Measurements from ENCODE around the gene DGAT2L6. TPM values are rescaled to one million over a fixed set of nuclear protein-coding genes. Genes with fewer than 3 reads are reported as not detected.
A peak's percentile ranks its signal among the peaks of the same experiment; 100 is the strongest.
"Not testable (repeated sequence)": the region's sequence is repeated elsewhere in the genome, so short reads cannot be mapped to it uniquely, and the experiment has no call there.

DGAT2L6 gene
- total RNA-seq, 4 donors from 2014 or later = 7.2 to 42.0 (median 19.0) TPM

GRCh38 chrX:70196961-70197720 lies 19.9 kb downstream of the DGAT2L6 start:
- Histone ChIP-seq H3K4me1 (no peaks in the 10 kb centered on the region), H3K4me3 (no peak overlapping the region), H3K27ac (no peak overlapping the region), H3K9me3 (no peaks in the 10 kb centered on the region), H3K27me3 (no peaks in the 10 kb centered on the region), H3K36me3 (no peaks in the 10 kb centered on the region)
- WGBS = 18% methylated on average over 12 of the region's 12 CpGs
- DNase-seq (ENCODE audit: low spot score in 2 of 2) = peak in 1 of 2 donors; percentile 74
- TF ChIP-seq CTCF (IDR thresholded peaks at IDR 0.05) (peak in 1 of 2 donors; percentile 52), EP300 (IDR thresholded peaks at IDR 0.05) (no peak)

- Histone ChIP-seq H3K9me3 (no peaks in the 10 kb centered on the region), H3K27ac (no peak overlapping the region), H3K4me3 (no peak overlapping the region), H3K27me3 (no peaks in the 10 kb centered on the region), H3K36me3 (no peaks in the 10 kb centered on the region), H3K4me1 (no peaks in the 10 kb centered on the region)
- TF ChIP-seq EP300 (IDR thresholded peaks at IDR 0.05) (no peak), POLR2A (IDR thresholded peaks at IDR 0.05) (no peak), POLR2AphosphoS5 (IDR thresholded peaks at IDR 0.05) (no peak), CTCF (IDR thresholded peaks at IDR 0.05) (no peak)
- DNase-seq (ENCODE audit: low spot score in 2 of 2) = no peak
- WGBS = 73% methylated on average over 5 of the region's 5 CpGs
Measured at GRCh38 chrX:70201732-70202131, 24.4 kb downstream of the DGAT2L6 start.

- TF ChIP-seq CTCF (IDR thresholded peaks at IDR 0.05) (no peak), EP300 (IDR thresholded peaks at IDR 0.05) (no peak), POLR2AphosphoS5 (IDR thresholded peaks at IDR 0.05) (no peak), POLR2A (IDR thresholded peaks at IDR 0.05) (no peak)
- DNase-seq (ENCODE audit: low spot score in 2 of 2) = no peak
- Histone ChIP-seq H3K27me3 (no peaks in the 10 kb centered on the region), H3K9me3 (no peaks in the 10 kb centered on the region), H3K27ac (no peak overlapping the region), H3K36me3 (no peaks in the 10 kb centered on the region), H3K4me3 (no peak overlapping the region), H3K4me1 (no peaks in the 10 kb centered on the region)
Measured at GRCh38 chrX:70208479-70208878, 31.2 kb downstream of the DGAT2L6 start.

GRCh38 chrX:70209570-70209969 lies 32.3 kb downstream of the DGAT2L6 start:
- H3K36me3 ChIP-seq; DNase-seq (ENCODE audit: low spot score in 2 of 2); H3K27ac ChIP-seq; H3K27me3 ChIP-seq; H3K4me3 ChIP-seq; H3K9me3 ChIP-seq; H3K4me1 ChIP-seq: not testable (repeated sequence)
- WGBS = 66% methylated on average over 6 of the region's 6 CpGs

GRCh38 chrX:70219938-70220764 lies 42.9 kb downstream of the DGAT2L6 start:
- DNase-seq (ENCODE audit: low spot score in 2 of 2) = no peak

More at GRCh38 chrX:70219938-70220764, 42.9 kb downstream of the DGAT2L6 start:
- H3K9me3 ChIP-seq = no peaks in the 10 kb centered on the region
- H3K27me3 ChIP-seq = no peaks in the 10 kb centered on the region
- H3K4me3 ChIP-seq = no peak overlapping the region
- H3K36me3 ChIP-seq = no peaks in the 10 kb centered on the region
- peak overlapping the region; percentile 62 for H3K27ac ChIP-seq
- TF ChIP-seq POLR2A (IDR thresholded peaks at IDR 0.05) (no peak), POLR2AphosphoS5 (IDR thresholded peaks at IDR 0.05) (no peak), EP300 (IDR thresholded peaks at IDR 0.05) (no peak), CTCF (IDR thresholded peaks at IDR 0.05) (no peak)
- 52% methylated on average over 4 of the region's 5 CpGs for WGBS
- H3K4me1 ChIP-seq = peaks cover 10% of the 10 kb centered on the region

All from suprapubic skin (tissue), 4 donors.